Measurements from ENCODE around the gene FGFR2.
A peak's percentile ranks its signal among the peaks of the same experiment; 100 is the strongest.

Gene FGFR2

GRCh38 chr10:121553511-121554264 lies 44.6 kb downstream of the FGFR2 start:
- no peak for DNase-seq (ENCODE audit: low read depth in 2 of 2)

GRCh38 chr10:121552746-121553145 lies 45.5 kb downstream of the FGFR2 start:
- DNase-seq (ENCODE audit: low read depth in 2 of 2), result no peak

GRCh38 chr10:121551210-121551885 lies 46.9 kb downstream of the FGFR2 start:
- no peak for DNase-seq (ENCODE audit: low read depth in 2 of 2)

GRCh38 chr10:121544301-121544869 lies 53.9 kb downstream of the FGFR2 start:
- DNase-seq (ENCODE audit: low read depth in 2 of 2), result no peak

- no peak for DNase-seq (ENCODE audit: low read depth in 2 of 2)
These were observed 54.7 kb downstream of the FGFR2 start for GRCh38 chr10:121543545-121543944.

GRCh38 chr10:121541450-121542120 lies 56.7 kb downstream of the FGFR2 start:
- DNase-seq (ENCODE audit: low read depth in 2 of 2), result no peak

- no peak for DNase-seq (ENCODE audit: low read depth in 2 of 2)
These were observed 57.4 kb downstream of the FGFR2 start for GRCh38 chr10:121540732-121541395.

- DNase-seq (ENCODE audit: low read depth in 2 of 2), result no peak
These were observed 58.5 kb downstream of the FGFR2 start for GRCh38 chr10:121539786-121540185.

- peak; percentile 15 for DNase-seq (ENCODE audit: low read depth in 2 of 2)
These were observed 61.8 kb downstream of the FGFR2 start for GRCh38 chr10:121536310-121536913.

- no peak for DNase-seq (ENCODE audit: low read depth in 2 of 2)
These were observed 62.9 kb downstream of the FGFR2 start for GRCh38 chr10:121535381-121535780.

GRCh38 chr10:121532292-121532864 lies 65.9 kb downstream of the FGFR2 start:
- DNase-seq (ENCODE audit: low read depth in 2 of 2), result no peak

GRCh38 chr10:121531830-121532178 lies 66.4 kb downstream of the FGFR2 start:
- DNase-seq (ENCODE audit: low read depth in 2 of 2), result no peak

GRCh38 chr10:121531076-121531829 lies 67.0 kb downstream of the FGFR2 start:
- DNase-seq (ENCODE audit: low read depth in 2 of 2), result no peak

- DNase-seq (ENCODE audit: low read depth in 2 of 2), result no peak
These were observed 67.7 kb downstream of the FGFR2 start for GRCh38 chr10:121530481-121531075.

GRCh38 chr10:121527690-121528089 lies 70.6 kb downstream of the FGFR2 start:
- peak in 1 of 2 experiments; percentile 30 for DNase-seq (ENCODE audit: low read depth in 2 of 2)

GRCh38 chr10:121526801-121527221 lies 71.4 kb downstream of the FGFR2 start:
- DNase-seq (ENCODE audit: low read depth in 2 of 2), result no peak

- no peak for DNase-seq (ENCODE audit: low read depth in 2 of 2)
These were observed 72.0 kb downstream of the FGFR2 start for GRCh38 chr10:121526135-121526790.

- DNase-seq (ENCODE audit: low read depth in 2 of 2), result no peak
These were observed 72.8 kb downstream of the FGFR2 start for GRCh38 chr10:121525251-121526134.

Measured in fibroblast of skin of left quadriceps (primary cell).